H9 (cell line): Measurements from ENCODE around the gene TFAP2E. TPM values are rescaled to one million over a fixed set of nuclear protein-coding genes. Genes with fewer than 3 reads are reported as not detected.

Experiments
- DNase-seq: peaks from one replicate; pipeline ENCODE4 v3.0.0-alpha.2; 2017
- H2AFZ ChIP-seq: one replicate; pipeline ENCODE4 v1.6.1; 2013; ENCODE audit warnings: mild to moderate bottlenecking, low read length, control low read depth, moderate library complexity
- H2AK5ac ChIP-seq: 2 replicates; pipeline ENCODE4 v1.6.1; 2013; ENCODE audit warnings: low read length, control low read depth, mixed read lengths; ENCODE audit not compliant: insufficient read length
- H2BK120ac ChIP-seq: one replicate; pipeline ENCODE4 v1.6.1; 2013; ENCODE audit warnings: low read depth, mild to moderate bottlenecking, low read length, control low read depth, inconsistent platforms; ENCODE audit not compliant: poor library complexity, severe bottlenecking
- H2BK12ac ChIP-seq: 2 replicates; pipeline ENCODE4 v1.6.1; 2013; ENCODE audit warnings: low read length, control low read depth, mixed read lengths, low read depth; ENCODE audit not compliant: insufficient read length
- H2BK15ac ChIP-seq: 2 replicates; pipeline ENCODE4 v1.6.1; 2013; ENCODE audit warnings: low read depth, low read length, control low read depth
- H2BK20ac ChIP-seq: one replicate; pipeline ENCODE4 v1.6.1; 2013; ENCODE audit warnings: low read depth, mild to moderate bottlenecking, low read length, control low read depth, inconsistent platforms; ENCODE audit not compliant: poor library complexity, severe bottlenecking
- H2BK5ac ChIP-seq: 2 replicates; pipeline ENCODE4 v1.6.1; 2013; ENCODE audit warnings: low read length, control low read depth, mixed read lengths; ENCODE audit not compliant: insufficient read length
- H3K14ac ChIP-seq: 2 replicates; pipeline ENCODE4 v1.6.1; 2013; ENCODE audit warnings: low read length, control low read depth; ENCODE audit not compliant: insufficient read depth
- H3K18ac ChIP-seq: 2 replicates; pipeline ENCODE4 v1.6.1; 2013; ENCODE audit warnings: low read depth, mild to moderate bottlenecking, mixed read lengths, low read length, control low read depth; ENCODE audit not compliant: insufficient read length
- H3K23ac ChIP-seq: 2 replicates; pipeline ENCODE4 v1.6.1; 2013; ENCODE audit warnings: low read length, control low read depth, mixed read lengths, low read depth; ENCODE audit not compliant: insufficient read length
- H3K23me2 ChIP-seq: 2 replicates; pipeline ENCODE4 v1.6.1; 2013; ENCODE audit warnings: low read depth, mild to moderate bottlenecking, mixed read lengths, low read length, control low read depth; ENCODE audit not compliant: insufficient read length, poor library complexity, severe bottlenecking
- H3K27ac ChIP-seq: 2 replicates; pipeline ENCODE4 v1.5.1; 2013; ENCODE audit warnings: low read length, control low read depth, mixed read lengths, low read depth; ENCODE audit not compliant: insufficient read length
- H3K27me3 ChIP-seq: 2 replicates; pipeline ENCODE4 v1.6.1; 2013; ENCODE audit warnings: low read length, control low read depth, inconsistent platforms; ENCODE audit not compliant: insufficient read depth
- H3K4ac ChIP-seq: 2 replicates; pipeline ENCODE4 v1.6.1; 2013; ENCODE audit warnings: low read depth, mild to moderate bottlenecking, control low read depth, inconsistent platforms, low read length, moderate library complexity
- H3K4me1 ChIP-seq: 2 replicates; pipeline ENCODE4 v1.6.1; 2013; ENCODE audit warnings: low read length, control low read depth, inconsistent platforms; ENCODE audit not compliant: insufficient read depth
- H3K4me2 ChIP-seq: 2 replicates; pipeline ENCODE4 v1.6.1; 2013; ENCODE audit warnings: low read length, control low read depth, mixed read lengths; ENCODE audit not compliant: insufficient read length, insufficient read depth
- H3K56ac ChIP-seq: 2 replicates; pipeline ENCODE4 v1.6.1; 2013; ENCODE audit warnings: low read depth, mild to moderate bottlenecking, mixed read lengths, low read length, control low read depth; ENCODE audit not compliant: insufficient read length
- H3K79me1 ChIP-seq: 2 replicates; pipeline ENCODE4 v1.6.1; 2013; ENCODE audit warnings: low read depth, mild to moderate bottlenecking, moderate library complexity, low read length, control low read depth, inconsistent platforms; ENCODE audit not compliant: insufficient read depth, poor library complexity, severe bottlenecking
- H3K79me2 ChIP-seq: 2 replicates; pipeline ENCODE4 v1.6.1; 2013; ENCODE audit warnings: low read length, control low read depth, inconsistent platforms; ENCODE audit not compliant: insufficient read depth
- H3K9ac ChIP-seq: 2 replicates; pipeline ENCODE4 v1.6.1; 2013; ENCODE audit warnings: low read length, control low read depth, mixed read lengths; ENCODE audit not compliant: insufficient read length; ENCODE audit errors: extremely low read depth
- H3K9me3 ChIP-seq: one replicate; pipeline ENCODE4 v1.6.1; 2013; ENCODE audit warnings: low read depth, low read length, inconsistent platforms; ENCODE audit not compliant: control insufficient read depth
- H3T11ph ChIP-seq: one replicate; pipeline ENCODE4 v1.6.1; 2013; ENCODE audit warnings: mild to moderate bottlenecking, low read length, control low read depth, inconsistent platforms
- H4K20me1 ChIP-seq: one replicate; pipeline ENCODE4 v1.6.1; 2013; ENCODE audit not compliant: control insufficient read depth, insufficient read length, insufficient read depth
- H4K5ac ChIP-seq: 2 replicates; pipeline ENCODE4 v1.6.1; 2013; ENCODE audit warnings: low read depth, mild to moderate bottlenecking, mixed read lengths, low read length, control low read depth; ENCODE audit not compliant: insufficient read length
- H4K8ac ChIP-seq: replicated peaks from 2 replicates; pipeline ENCODE4 v1.6.1; 2013; ENCODE audit warnings: low read length, control low read depth, mixed read lengths, low read depth; ENCODE audit not compliant: insufficient read length
- H4K91ac ChIP-seq: 2 replicates; pipeline ENCODE4 v1.6.1; 2013; ENCODE audit warnings: low read depth, mild to moderate bottlenecking, moderate library complexity, mixed read lengths, low read length, control low read depth; ENCODE audit not compliant: insufficient read length
- H3K27ac Mint-ChIP-seq, 3 experiments: 2 replicates in 2 of 3; 3 replicates in 1 of 3; pipeline ENCODE4 v1.8.0; 2020 to 2021; ENCODE audit warnings: mixed read lengths in 3 of 3, mild to moderate bottlenecking in 1 of 3, moderate library complexity in 1 of 3
- H3K27me3 Mint-ChIP-seq: 2 replicates; pipeline ENCODE4 v1.8.0; 2021; ENCODE audit warnings: low read depth, mild to moderate bottlenecking, moderate library complexity, mixed read lengths
- H3K36me3 Mint-ChIP-seq, 3 experiments: 2 replicates in 2 of 3; 3 replicates in 1 of 3; pipeline ENCODE4 v1.8.0; 2020 to 2021; ENCODE audit warnings: low read depth in 3 of 3, mixed read lengths in 3 of 3; ENCODE audit not compliant: insufficient read depth in 1 of 3
- H3K4me1 Mint-ChIP-seq, 2 experiments: 2 replicates each; pipeline ENCODE4 v1.8.0; 2020; ENCODE audit warnings: mixed read lengths in 2 of 2
- H3K4me3 Mint-ChIP-seq, 2 experiments: 2 replicates in 1 of 2; 3 replicates in 1 of 2; pipeline ENCODE4 v1.8.0; 2020 to 2021; ENCODE audit warnings: mild to moderate bottlenecking in 2 of 2, mixed read lengths in 2 of 2, moderate library complexity in 1 of 2
- H3K9me3 Mint-ChIP-seq, 2 experiments: 2 replicates in 1 of 2; 3 replicates in 1 of 2; pipeline ENCODE4 v1.8.0; 2020; ENCODE audit warnings: mild to moderate bottlenecking in 2 of 2, mixed read lengths in 2 of 2, moderate library complexity in 1 of 2
- CTCF ChIP-seq: fragments of 200-600 bp; sonication (generic); conservative IDR thresholded peaks from 3 replicates; pipeline ENCODE4 v1.8.0; 2021; ENCODE audit warnings: antibody characterized with exemption, mild to moderate bottlenecking
- WGBS: extraction: QIAGEN DNeasy Blood & Tissue Kit; methylation state at CpG from one replicate; pipeline ENCODE4 v1.1.7; 2013; ENCODE audit warnings: missing lambda C conversion rate, low lambda C conversion rate, mixed read lengths; ENCODE audit not compliant: insufficient read length; ENCODE audit errors: extremely low coverage; 5-methylcytosine and 5-hydroxymethylcytosine counted together
- total RNA-seq: library from RNA; stranded (reverse); gene quantifications from 2 replicates; pipeline ENCODE4 v1.2.1, GENCODE V29; 2021

The TFAP2E gene
- total RNA-seq, 1 experiment from 2014 or later = 0.70 TPM

GRCh38 chr1:35588197-35588910 lies 15.2 kb downstream of the TFAP2E start:
- peaks cover 2% of the 10 kb centered on the region for H3K27me3 Mint-ChIP-seq
- Histone ChIP-seq H2AFZ (no peak overlapping the region), H3K18ac (no peak overlapping the region), H4K5ac (no peak overlapping the region), H2BK5ac (no peak overlapping the region), H2BK20ac (no peak overlapping the region), H4K20me1 (peaks cover 2% of the 10 kb centered on the region), H3K4me2 (no peak overlapping the region), H3K9me3 (no peaks in the 10 kb centered on the region), H3K9ac (no peak overlapping the region), H3T11ph (no peak overlapping the region), H3K23ac (no peak overlapping the region), H3K23me2 (no peaks in the 10 kb centered on the region), H3K56ac (no peak overlapping the region), H2BK120ac (no peak overlapping the region), H2BK12ac (no peak overlapping the region), H3K14ac (no peak overlapping the region), H3K27ac (no peak overlapping the region), H3K79me1 (no peaks in the 10 kb centered on the region), H3K4ac (no peak overlapping the region), H3K4me1 (no peaks in the 10 kb centered on the region), H3K79me2 (no peaks in the 10 kb centered on the region), H4K8ac (no peak overlapping the region), H3K27me3 (no peaks in the 10 kb centered on the region), H4K91ac (no peak overlapping the region), H2BK15ac (no peak overlapping the region), H2AK5ac (no peak overlapping the region)
- WGBS = no CpG with 5 or more reads among the region's 21 CpGs
- H3K4me3 Mint-ChIP-seq = no peak overlapping the region
- H3K4me1 Mint-ChIP-seq = peaks cover 5 to 8% of the 10 kb centered on the region in 2 experiments
- no peak for TF ChIP-seq CTCF
- H3K36me3 Mint-ChIP-seq = 0 out of 7 replicates have a peak, but pooled peaks cover 0 to 3% (median 0%) of the 10 kb centered on the region in 3 experiments
- DNase-seq = no peak
- no peaks in the 10 kb centered on the region; a peak in 1 of 5 replicates for H3K9me3 Mint-ChIP-seq
- H3K27ac Mint-ChIP-seq = peak overlapping the region in 2 of 3 experiments; percentile 28 to 60; a peak in 2 of 7 replicates
